ENCODE data around the gene C1orf232. TPM values are rescaled to one million over a fixed set of nuclear protein-coding genes. Genes with fewer than 3 reads are reported as not detected.
A peak's percentile ranks its signal among the peaks of the same experiment; 100 is the strongest.

The C1orf232 gene
- total RNA-seq, 1 donor from 2014 or later = not detected

GRCh38 chr1:26160527-26161414 lies 8.0 kb downstream of the C1orf232 start:
- intact Hi-C loops (cut with DNase I) = no loop called here
- ATAC-seq = no peak
- no peak for DNase-seq (ENCODE audit: missing footprints)

- intact Hi-C loops (cut with DNase I) = loop anchor here (2.0 kb wide), 1 partner anchor 123 kb away; no protein-coding TSS in a partner anchor
- ATAC-seq = no peak
- no peak for DNase-seq (ENCODE audit: missing footprints)
These were observed 9.1 kb downstream of the C1orf232 start for GRCh38 chr1:26159743-26160039.

GRCh38 chr1:26158908-26159742 lies 9.6 kb downstream of the C1orf232 start, which contains the start of gene FAM110D:
Gene FAM110D, plus strand, starts transcription at chr1:26159079. Its CDS starts 2,213 bp downstream, at chr1:26161292.
- DNase-seq (ENCODE audit: missing footprints) (no peak), ATAC-seq (peak; percentile 74)
- intact Hi-C loops (cut with DNase I) = loop anchor here (2.0 kb wide), 1 partner anchor 122 kb away; no protein-coding TSS in a partner anchor

- intact Hi-C loops (cut with DNase I) = loop anchor here (2.0 kb wide), 1 partner anchor 122 kb away; no protein-coding TSS in a partner anchor
- no peak for DNase-seq (ENCODE audit: missing footprints)
- ATAC-seq = no peak
These were observed 10.4 kb downstream of the C1orf232 start for GRCh38 chr1:26158271-26158907.

- DNase-seq (ENCODE audit: missing footprints) (peak; percentile 79), ATAC-seq (no peak)
- intact Hi-C loops (cut with DNase I) = no loop called here
These were observed 12.3 kb downstream of the C1orf232 start for GRCh38 chr1:26156285-26157038.

- DNase-seq (ENCODE audit: missing footprints) (no peak), ATAC-seq (no peak)
- intact Hi-C loops (cut with DNase I) = no loop called here
These were observed 13.1 kb downstream of the C1orf232 start for GRCh38 chr1:26155370-26156284.

GRCh38 chr1:26154750-26155149 lies 14.0 kb downstream of the C1orf232 start:
- intact Hi-C loops (cut with DNase I) = no loop called here
- ATAC-seq (no peak), DNase-seq (ENCODE audit: missing footprints) (no peak)

GRCh38 chr1:26153966-26154532 lies 14.7 kb downstream of the C1orf232 start:
- ATAC-seq (no peak), DNase-seq (ENCODE audit: missing footprints) (no peak)
- intact Hi-C loops (cut with DNase I) = no loop called here

- DNase-seq (ENCODE audit: missing footprints) = no peak
- ATAC-seq = no peak
- intact Hi-C loops (cut with DNase I) = no loop called here
These were observed 19.9 kb downstream of the C1orf232 start for GRCh38 chr1:26148887-26149286.

- intact Hi-C loops (cut with DNase I) = loop anchor here (1.0 kb wide), 2 partner anchors 41 to 110 kb away; no protein-coding TSS in a partner anchor
- ATAC-seq (no peak), DNase-seq (ENCODE audit: missing footprints) (no peak)
These were observed 22.8 kb downstream of the C1orf232 start for GRCh38 chr1:26145960-26146294.

- DNase-seq (ENCODE audit: missing footprints) (peak; percentile 80), ATAC-seq (peak; percentile 85)
- intact Hi-C loops (cut with DNase I) = loop anchor here (1.0 kb wide), 2 partner anchors 40 to 109 kb away; no protein-coding TSS in a partner anchor
These were observed 23.5 kb downstream of the C1orf232 start for GRCh38 chr1:26145041-26145959.

GRCh38 chr1:26142159-26142558 lies 26.6 kb downstream of the C1orf232 start:
- no peak for DNase-seq (ENCODE audit: missing footprints)
- no peak for ATAC-seq
- intact Hi-C loops (cut with DNase I) = no loop called here

- intact Hi-C loops (cut with DNase I) = no loop called here
- ATAC-seq = no peak
- no peak for DNase-seq (ENCODE audit: missing footprints)
These were observed 29.7 kb downstream of the C1orf232 start for GRCh38 chr1:26138974-26139558.

GRCh38 chr1:26134466-26134865 lies 34.3 kb downstream of the C1orf232 start:
- no peak for DNase-seq (ENCODE audit: missing footprints)
- intact Hi-C loops (cut with DNase I) = no loop called here
- no peak for ATAC-seq

GRCh38 chr1:26132834-26133167 lies 36.0 kb downstream of the C1orf232 start:
- intact Hi-C loops (cut with DNase I) = no loop called here
- DNase-seq (ENCODE audit: missing footprints) (no peak), ATAC-seq (no peak)
